ENCODE measurements around the gene ANKRD28. TPM values are rescaled to one million over a fixed set of nuclear protein-coding genes. Genes with fewer than 3 reads are reported as not detected.
A peak's percentile ranks its signal among the peaks of the same experiment; 100 is the strongest.

The ANKRD28 gene
- polyA plus RNA-seq, 1 experiment = 50.9 TPM

GRCh38 chr3:15693355-15693754 lies 104.4 kb downstream of the ANKRD28 start:
- peak; percentile 19; the same call in 1 of the 2 replicates for TF ChIP-seq CTCF (IDR thresholded peaks at IDR 0.05; ENCODE audit: insufficient read depth, low read depth, low read length)
- ChIA-PET POLR2A (no interaction called here), CTCF (no interaction called here)
- DNase-seq (ENCODE audit: low read depth) = no peak
- H3K27me3 ChIP-seq (ENCODE audit: control insufficient read depth, insufficient read depth, low read length) = no peaks in the 10 kb centered on the region
- H3K4me3 ChIP-seq (ENCODE audit: low read depth, low read length) = no peak overlapping the region
- peaks cover 6% of the 10 kb centered on the region for H3K36me3 ChIP-seq (ENCODE audit: control insufficient read depth, insufficient read depth, low read length)

- no peak overlapping the region for H3K4me3 ChIP-seq (ENCODE audit: low read depth, low read length)
- CTCF ChIA-PET = no interaction called here
Observed at GRCh38 chr3:15690748-15691147, 107.0 kb downstream of the ANKRD28 start.

GRCh38 chr3:15690230-15690629 lies 107.5 kb downstream of the ANKRD28 start:
- POLR2A ChIA-PET = no interaction called here
- CTCF ChIA-PET = no interaction called here
- peaks cover 13% of the 10 kb centered on the region for H3K36me3 ChIP-seq (ENCODE audit: control insufficient read depth, insufficient read depth, low read length)

More at GRCh38 chr3:15690748-15691147, 107.0 kb downstream of the ANKRD28 start:
- no peak for DNase-seq (ENCODE audit: low read depth)
- Histone ChIP-seq H3K27me3 (ENCODE audit: control insufficient read depth, insufficient read depth, low read length) (no peaks in the 10 kb centered on the region), H3K36me3 (ENCODE audit: control insufficient read depth, insufficient read depth, low read length) (peaks cover 12% of the 10 kb centered on the region)
- no peak for TF ChIP-seq CTCF (IDR thresholded peaks at IDR 0.05; ENCODE audit: insufficient read depth, low read depth, low read length)
- POLR2A ChIA-PET = interaction anchor here (0.6 kb wide), 1 partner anchor 83 kb away, joined by 14 read pairs; no protein-coding TSS in a partner anchor

GRCh38 chr3:15685927-15686326 lies 111.9 kb downstream of the ANKRD28 start:
- Histone ChIP-seq H3K27me3 (ENCODE audit: control insufficient read depth, insufficient read depth, low read length) (no peaks in the 10 kb centered on the region), H3K4me3 (ENCODE audit: low read depth, low read length) (no peak overlapping the region), H3K36me3 (ENCODE audit: control insufficient read depth, insufficient read depth, low read length) (peaks cover 15% of the 10 kb centered on the region)
- no peak for DNase-seq (ENCODE audit: low read depth)
- ChIA-PET CTCF (no interaction called here), POLR2A (no interaction called here)
- TF ChIP-seq CTCF (IDR thresholded peaks at IDR 0.05; ENCODE audit: insufficient read depth, low read depth, low read length) = no peak

More at GRCh38 chr3:15690230-15690629, 107.5 kb downstream of the ANKRD28 start:
- Histone ChIP-seq H3K4me3 (ENCODE audit: low read depth, low read length) (no peak overlapping the region), H3K27me3 (ENCODE audit: control insufficient read depth, insufficient read depth, low read length) (no peaks in the 10 kb centered on the region)
- TF ChIP-seq CTCF (IDR thresholded peaks at IDR 0.05; ENCODE audit: insufficient read depth, low read depth, low read length) = no peak
- no peak for DNase-seq (ENCODE audit: low read depth)

GRCh38 chr3:15683253-15683652 lies 114.5 kb downstream of the ANKRD28 start:
- POLR2A ChIA-PET = interaction anchor here (0.7 kb wide), 1 partner anchor 46 kb away, joined by 4 read pairs; no protein-coding TSS in a partner anchor
- CTCF ChIA-PET = interaction anchor here (1.0 to 1.2 kb wide), 2 partner anchors 48 to 56 kb away, joined by 3 read pairs; no protein-coding TSS in a partner anchor
- no peak for DNase-seq (ENCODE audit: low read depth)
- H3K36me3 ChIP-seq (ENCODE audit: control insufficient read depth, insufficient read depth, low read length) = peaks cover 18% of the 10 kb centered on the region
- no peak overlapping the region for H3K4me3 ChIP-seq (ENCODE audit: low read depth, low read length)
- TF ChIP-seq CTCF (IDR thresholded peaks at IDR 0.05; ENCODE audit: insufficient read depth, low read depth, low read length) = no peak
- no peaks in the 10 kb centered on the region for H3K27me3 ChIP-seq (ENCODE audit: control insufficient read depth, insufficient read depth, low read length)
